ENCODE data around the gene RAET1G.
"Not testable (repeated sequence)": the region's sequence is repeated elsewhere in the genome, so short reads cannot be mapped to it uniquely, and the experiment has no call there.

The RAET1G gene

GRCh38 chr6:149934249-149935156, 11.6 kb upstream of the RAET1G start:
- no peak for DNase-seq (ENCODE audit: low read depth)

GRCh38 chr6:149933461-149933860, 10.5 kb upstream of the RAET1G start:
- no peak for DNase-seq (ENCODE audit: low read depth)

- DNase-seq (ENCODE audit: low read depth), result no peak
Observed at GRCh38 chr6:149933036-149933435, 10.1 kb upstream of the RAET1G start.

GRCh38 chr6:149931501-149931900, 8.6 kb upstream of the RAET1G start:
- no peak for DNase-seq (ENCODE audit: low read depth)

- DNase-seq (ENCODE audit: low read depth), result no peak
Observed at GRCh38 chr6:149929422-149929821, 6.5 kb upstream of the RAET1G start.

- DNase-seq (ENCODE audit: low read depth), result not testable (repeated sequence)
Observed at GRCh38 chr6:149927025-149927424, 4.1 kb upstream of the RAET1G start.

GRCh38 chr6:149925974-149926777, 3.3 kb upstream of the RAET1G start:
- peak; percentile 32 for DNase-seq (ENCODE audit: low read depth)

- DNase-seq (ENCODE audit: low read depth), result no peak
Observed at GRCh38 chr6:149925253-149925973, 2.5 kb upstream of the RAET1G start.

- no peak for DNase-seq (ENCODE audit: low read depth)
Observed at GRCh38 chr6:149924933-149925252, 2.0 kb upstream of the RAET1G start.

- DNase-seq (ENCODE audit: low read depth), result no peak
Observed at GRCh38 chr6:149924206-149924932, 1.4 kb upstream of the RAET1G start.

GRCh38 chr6:149923327-149923986, 536 bp upstream of the RAET1G start:
- no peak for DNase-seq (ENCODE audit: low read depth)

- not testable (repeated sequence) for DNase-seq (ENCODE audit: low read depth)
Observed at GRCh38 chr6:149922091-149922490, 830 bp downstream of the RAET1G start.

GRCh38 chr6:149921361-149921760, 1.6 kb downstream of the RAET1G start:
- no peak for DNase-seq (ENCODE audit: low read depth)

GRCh38 chr6:149919834-149920225, 3.1 kb downstream of the RAET1G start:
- no peak for DNase-seq (ENCODE audit: low read depth)

GRCh38 chr6:149919126-149919833, 3.6 kb downstream of the RAET1G start:
- not testable (repeated sequence) for DNase-seq (ENCODE audit: low read depth)

GRCh38 chr6:149918151-149918905, 4.6 kb downstream of the RAET1G start:
- DNase-seq (ENCODE audit: low read depth), result no peak

- no peak for DNase-seq (ENCODE audit: low read depth)
Observed at GRCh38 chr6:149917679-149918078, 5.2 kb downstream of the RAET1G start.

GRCh38 chr6:149915970-149916865, 6.7 kb downstream of the RAET1G start:
- DNase-seq (ENCODE audit: low read depth), result no peak

Data from stimulated activated CD8-positive, alpha-beta memory T cell treated with anti-CD3 and anti-CD28 coated beads, Interleukin-15, amount 100 ng/mL, for 24 hours (primary cell).